Keratinocyte (primary cell): ENCODE data around the gene CXCL1. TPM values are rescaled to one million over a fixed set of nuclear protein-coding genes. Genes with fewer than 3 reads are reported as not detected.

Experiments
- DNase-seq: peaks from one replicate; pipeline ENCODE4 v3.0.0-alpha.2; 2011; ENCODE audit warnings: low read depth, missing footprints, low spot score
- FAIRE-seq: peaks from 2 replicates; lab custom pipeline; 2011; peaks lifted over from hg19 to GRCh38; lab: Jason Lieb, UNC
- H2AFZ ChIP-seq: 2 replicates; pipeline ENCODE4 v1.6.0; 2012; ENCODE audit warnings: low read length, control low read depth, inconsistent platforms; ENCODE audit not compliant: control insufficient read depth
- H3K27ac ChIP-seq: 2 replicates; pipeline ENCODE4 v1.5.1; 2011; ENCODE audit warnings: low read length; ENCODE audit not compliant: control insufficient read depth, insufficient read depth
- H3K27me3 ChIP-seq: 3 replicates; pipeline ENCODE4 v1.6.0; 2011; ENCODE audit warnings: low read length; ENCODE audit not compliant: control insufficient read depth, insufficient read depth; ENCODE audit errors: extremely low read depth
- H3K36me3 ChIP-seq, 2 experiments: 2 replicates in 1 of 2; 3 replicates in 1 of 2; pipeline ENCODE4 v1.5.1; 2011; ENCODE audit warnings: low read length in 2 of 2, mild to moderate bottlenecking in 1 of 2; ENCODE audit not compliant: control insufficient read depth in 2 of 2, insufficient read depth in 2 of 2; ENCODE audit errors: extremely low read depth in 1 of 2
- H3K4me1 ChIP-seq: 3 replicates; pipeline ENCODE4 v1.5.1; 2011; ENCODE audit warnings: low read length; ENCODE audit not compliant: control insufficient read depth, insufficient read depth; ENCODE audit errors: extremely low read depth
- H3K4me2 ChIP-seq: 3 replicates; pipeline ENCODE4 v1.6.0; 2011; ENCODE audit warnings: low read depth, low read length; ENCODE audit not compliant: control insufficient read depth, insufficient read depth; ENCODE audit errors: extremely low read depth
- H3K4me3 ChIP-seq, 3 experiments: fragments of 200-600 bp in 1 of 3; sonication (generic) in 1 of 3; 2 replicates in 2 of 3; 3 replicates in 1 of 3; pipeline ENCODE4 v1.5.1; 2011 to 2016; ENCODE audit warnings: low read length in 3 of 3, mild to moderate bottlenecking in 3 of 3, control low read depth in 2 of 3, inconsistent platforms in 1 of 3, low read depth in 1 of 3, mixed read lengths in 1 of 3, mixed run types in 1 of 3, moderate library complexity in 1 of 3; ENCODE audit not compliant: control insufficient read depth in 2 of 3, insufficient read depth in 2 of 3; ENCODE audit errors: extremely low read depth in 1 of 3
- H3K79me2 ChIP-seq: 2 replicates; pipeline ENCODE4 v1.6.0; 2012; ENCODE audit warnings: low read length; ENCODE audit not compliant: control insufficient read depth, insufficient read depth
- H3K9ac ChIP-seq: 3 replicates; pipeline ENCODE4 v1.6.0; 2011; ENCODE audit warnings: low read length; ENCODE audit not compliant: control insufficient read depth, insufficient read depth; ENCODE audit errors: extremely low read depth
- H3K9me1 ChIP-seq: 3 replicates; pipeline ENCODE4 v1.6.0; 2011; ENCODE audit warnings: low read length; ENCODE audit not compliant: control insufficient read depth, insufficient read depth; ENCODE audit errors: extremely low read depth
- H3K9me3 ChIP-seq: 2 replicates; pipeline ENCODE4 v1.5.1; 2012; ENCODE audit warnings: low read depth, low read length; ENCODE audit not compliant: control insufficient read depth
- H4K20me1 ChIP-seq: 3 replicates; pipeline ENCODE4 v1.6.0; 2011; ENCODE audit warnings: low read length; ENCODE audit not compliant: control insufficient read depth, insufficient read depth; ENCODE audit errors: extremely low read depth
- EZH2 ChIP-seq: IDR thresholded peaks from one replicate; pipeline ENCODE4 v1.6.1; 2012; ENCODE audit warnings: inconsistent platforms, mild to moderate bottlenecking, low read length, moderate library complexity
- dilution Hi-C: fragments of 300-500 bp; cut with MboI; formaldehyde crosslinking; loops from one replicate; pipeline ENCODE4 v1.7.0; 2020; ENCODE audit warnings: low sequenced_read_pairs; ENCODE audit not compliant: extremely low pct_ligation_motif_present
- polyA minus RNA-seq, 3 experiments: library from RNA; depleted of rRNA, polyadenylated mRNA; stranded (reverse); fragments of >200 nt; gene quantifications; 1 replicate in 1 of 3; 2 replicates in 1 of 3; 3 replicates in 1 of 3; pipeline ENCODE4 v1.2.3, GENCODE V29; 2011
- polyA plus RNA-seq, 5 experiments: library from polyadenylated mRNA; depleted of rRNA in 3 of 5; stranded (reverse) in 3 of 5; stranded (forward) in 1 of 5; unstranded in 1 of 5; fragments of >200 nt; gene quantifications; 1 replicate in 1 of 5; 2 replicates in 3 of 5; 3 replicates in 1 of 5; pipeline versions ENCODE4 v1.2.1 to v1.2.3, GENCODE V29; 2011 to 2012; ENCODE audit warnings: missing spikeins in 2 of 5, low read depth in 1 of 5, low replicate concordance in 1 of 5
- TF ChIP-seq, protein P1 (sequence below), 3 experiments: IDR thresholded peaks in 1 of 3; conservative IDR thresholded peaks in 1 of 3; optimal IDR thresholded peaks in 1 of 3; 2 replicates in 2 of 3; 3 replicates in 1 of 3; pipeline versions ENCODE3 to v1.5.1; 2011; ENCODE audit warnings: low read length in 3 of 3, mild to moderate bottlenecking in 3 of 3, moderate library complexity in 2 of 3, control low read depth in 1 of 3, inconsistent platforms in 1 of 3; ENCODE audit not compliant: insufficient read depth in 2 of 3; ENCODE audit errors: extremely low read depth in 1 of 3

The CXCL1 gene
- polyA plus RNA-seq (12.0 to 40.7 TPM (median 35.5 TPM) in 3 replicates), polyA minus RNA-seq (1.6 to 8.3 TPM (median 3.4 TPM) in 3 replicates)
- polyA plus RNA-seq (2011; ENCODE audit: low read depth) = 1.1 TPM
- 36.6 and 37.0 TPM in 2 replicates for polyA plus RNA-seq (2011; cell fraction: cytosol; rRNA removed)
- polyA plus RNA-seq (2011; cell fraction: nucleus; rRNA removed) = 92.7 and 98.5 TPM in 2 replicates
- 3.6 and 28.9 TPM in 2 replicates for polyA plus RNA-seq (2012; ENCODE audit: low replicate concordance)
- 8.6 TPM for polyA minus RNA-seq (2011; cell fraction: cytosol; rRNA and poly(A)+ RNA removed)
- 10.4 and 15.7 TPM in 2 replicates for polyA minus RNA-seq (2011; cell fraction: nucleus; rRNA and poly(A)+ RNA removed)

DNA sequence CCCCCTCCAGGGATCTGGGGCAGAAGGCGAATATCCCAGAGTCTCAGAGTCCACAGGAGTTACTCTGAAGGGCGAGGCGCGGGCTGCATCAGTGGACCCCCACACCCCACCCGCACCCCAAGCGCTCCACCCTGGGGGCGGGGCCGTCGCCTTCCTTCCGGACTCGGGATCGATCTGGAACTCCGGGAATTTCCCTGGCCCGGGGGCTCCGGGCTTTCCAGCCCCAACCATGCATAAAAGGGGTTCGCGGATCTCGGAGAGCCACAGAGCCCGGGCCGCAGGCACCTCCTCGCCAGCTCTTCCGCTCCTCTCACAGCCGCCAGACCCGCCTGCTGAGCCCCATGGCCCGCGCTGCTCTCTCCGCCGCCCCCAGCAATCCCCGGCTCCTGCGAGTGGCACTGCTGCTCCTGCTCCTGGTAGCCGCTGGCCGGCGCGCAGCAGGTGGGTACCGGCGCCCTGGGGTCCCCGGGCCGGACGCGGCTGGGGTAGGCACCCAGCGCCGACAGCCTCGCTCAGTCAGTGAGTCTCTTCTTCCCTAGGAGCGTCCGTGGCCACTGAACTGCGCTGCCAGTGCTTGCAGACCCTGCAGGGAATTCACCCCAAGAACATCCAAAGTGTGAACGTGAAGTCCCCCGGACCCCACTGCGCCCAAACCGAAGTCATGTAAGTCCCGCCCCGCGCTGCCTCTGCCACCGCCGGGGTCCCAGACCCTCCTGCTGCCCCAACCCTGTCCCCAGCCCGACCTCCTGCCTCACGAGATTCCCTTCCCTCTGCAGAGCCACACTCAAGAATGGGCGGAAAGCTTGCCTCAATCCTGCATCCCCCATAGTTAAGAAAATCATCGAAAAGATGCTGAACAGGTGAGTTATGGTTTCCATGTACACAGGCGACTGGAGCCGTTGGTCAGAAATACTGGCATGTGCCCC lies at the start of gene CXCL1:
Gene CXCL1 (plus strand): TSS at position 264 of the 926 bp plus-strand sequence. CDS start 78 bp downstream, at position 342.
- H3K27me3 ChIP-seq = no peaks in the 10 kb centered on the region
- peak within 1 kb of the TSS; percentile 95 for H3K4me2 ChIP-seq
- peak within 1 kb of the TSS; percentile 79 for H3K27ac ChIP-seq
- dilution Hi-C loops = no loop called here
- no peaks in the 10 kb centered on the region for H3K79me2 ChIP-seq
- FAIRE-seq (no peak), DNase-seq (no peak)
- peak within 1 kb of the TSS; percentile 86 for H2AFZ ChIP-seq
- no peak for TF ChIP-seq EZH2
- TF ChIP-seq, protein P1, sequence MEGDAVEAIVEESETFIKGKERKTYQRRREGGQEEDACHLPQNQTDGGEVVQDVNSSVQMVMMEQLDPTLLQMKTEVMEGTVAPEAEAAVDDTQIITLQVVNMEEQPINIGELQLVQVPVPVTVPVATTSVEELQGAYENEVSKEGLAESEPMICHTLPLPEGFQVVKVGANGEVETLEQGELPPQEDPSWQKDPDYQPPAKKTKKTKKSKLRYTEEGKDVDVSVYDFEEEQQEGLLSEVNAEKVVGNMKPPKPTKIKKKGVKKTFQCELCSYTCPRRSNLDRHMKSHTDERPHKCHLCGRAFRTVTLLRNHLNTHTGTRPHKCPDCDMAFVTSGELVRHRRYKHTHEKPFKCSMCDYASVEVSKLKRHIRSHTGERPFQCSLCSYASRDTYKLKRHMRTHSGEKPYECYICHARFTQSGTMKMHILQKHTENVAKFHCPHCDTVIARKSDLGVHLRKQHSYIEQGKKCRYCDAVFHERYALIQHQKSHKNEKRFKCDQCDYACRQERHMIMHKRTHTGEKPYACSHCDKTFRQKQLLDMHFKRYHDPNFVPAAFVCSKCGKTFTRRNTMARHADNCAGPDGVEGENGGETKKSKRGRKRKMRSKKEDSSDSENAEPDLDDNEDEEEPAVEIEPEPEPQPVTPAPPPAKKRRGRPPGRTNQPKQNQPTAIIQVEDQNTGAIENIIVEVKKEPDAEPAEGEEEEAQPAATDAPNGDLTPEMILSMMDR (optimal IDR thresholded peaks at IDR 0.05 in 1 of 3, IDR thresholded peaks at IDR 0.05 in 1 of 3, conservative IDR thresholded peaks at IDR 0.05 in 1 of 3; ENCODE audit: extremely low read depth in 1 of 3, insufficient read depth in 2 of 3, low read length in 3 of 3) = peak in 2 of 3 experiments; percentile 33 to 55
- H3K4me3 ChIP-seq = peak within 1 kb of the TSS; percentile 56 to 81 (median 78)
- no peaks in the 10 kb centered on the region for H3K9me1 ChIP-seq
- peaks cover 0 to 2% of the 10 kb centered on the region in 2 experiments for H3K36me3 ChIP-seq
- no peaks in the 10 kb centered on the region for H3K9me3 ChIP-seq
- peak within 1 kb of the TSS; percentile 78 for H3K9ac ChIP-seq
- peaks cover 38% of the 10 kb centered on the region for H3K4me1 ChIP-seq
- H4K20me1 ChIP-seq = no peaks in the 10 kb centered on the region

DNA sequence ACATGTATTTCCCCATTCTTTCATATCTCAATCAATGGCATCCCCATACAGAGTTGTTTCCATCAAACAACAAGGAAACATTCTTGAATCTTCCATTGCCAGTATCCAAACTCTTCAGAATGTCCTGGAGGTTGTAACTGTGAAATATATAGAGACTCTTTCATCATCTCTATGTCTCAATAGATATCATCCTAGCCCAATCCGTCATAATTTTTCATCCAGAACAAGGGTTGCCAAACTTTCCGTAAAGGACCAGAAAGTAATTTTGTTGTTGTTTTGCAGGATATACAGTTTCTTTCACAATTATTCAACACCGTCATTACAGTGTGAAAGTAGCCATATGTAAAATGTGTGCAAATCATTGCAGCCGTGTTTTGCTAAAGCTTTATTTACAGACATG lies 47.9 kb upstream of the CXCL1 start:
- no peak for TF ChIP-seq EZH2
- TF ChIP-seq, protein P1 (optimal IDR thresholded peaks at IDR 0.05 in 1 of 3, IDR thresholded peaks at IDR 0.05 in 1 of 3, conservative IDR thresholded peaks at IDR 0.05 in 1 of 3; ENCODE audit: extremely low read depth in 1 of 3, insufficient read depth in 2 of 3, low read length in 3 of 3) = no peak
- H3K27ac ChIP-seq = no peak overlapping the region
- no peaks in the 10 kb centered on the region for H3K36me3 ChIP-seq
- no peaks in the 10 kb centered on the region for H3K79me2 ChIP-seq
- H2AFZ ChIP-seq = no peak overlapping the region
- no peak overlapping the region for H3K4me2 ChIP-seq
- peaks cover 6% of the 10 kb centered on the region for H3K9me3 ChIP-seq
- H4K20me1 ChIP-seq = no peaks in the 10 kb centered on the region
- H3K9ac ChIP-seq = no peak overlapping the region
- H3K9me1 ChIP-seq = no peaks in the 10 kb centered on the region
- dilution Hi-C loops = no loop called here
- FAIRE-seq (peak; percentile 48), DNase-seq (no peak)
- H3K27me3 ChIP-seq = no peaks in the 10 kb centered on the region
- peaks cover 14% of the 10 kb centered on the region for H3K4me1 ChIP-seq
- no peak overlapping the region for H3K4me3 ChIP-seq
